ENCODE results near the gene PPFIA1.

GRCh38 chr11:70410276-70411205 lies 140.1 kb downstream of the PPFIA1 start:
- TF ChIP-seq POLR2A (IDR thresholded peaks at IDR 0.05; ENCODE audit: control extremely low read depth in 1 of 2, low read depth in 2 of 2, low read length in 2 of 2) (no peak), CTCF (IDR thresholded peaks at IDR 0.05; ENCODE audit: control extremely low read depth in 1 of 3, insufficient read depth in 1 of 3, low read depth in 1 of 3, low read length in 3 of 3) (no peak)

All from H1 (cell line).